Motor neuron (in vitro differentiated cells): ENCODE data around the gene KIF18A. TPM values are rescaled to one million over a fixed set of nuclear protein-coding genes. Genes with fewer than 3 reads are reported as not detected.

Experiments
- total RNA-seq, 8 experiments: library from RNA; unstranded; fragments of 300-600 nt; gene quantifications; 2 replicates each; pipeline versions ENCODE4 v1.2.3 to v1.2.4, GENCODE V29; 2022

KIF18A gene
- total RNA-seq, 8 experiments from 2014 or later = 0.86 to 17.8 (median 2.4) TPM

Other genes with a start within 250 kb of the KIF18A start
- 10 to 100 TPM in 7 of 8 experiments, 1 to 10 TPM in 1; 8.5 to 24.0 (median 13.5) TPM for gene METTL15, start 232 bp upstream of the KIF18A start, total RNA-seq